ENCODE measurements around the gene TRIM49C. TPM values are rescaled to one million over a fixed set of nuclear protein-coding genes. Genes with fewer than 3 reads are reported as not detected.
"Not testable (repeated sequence)": the region's sequence is repeated elsewhere in the genome, so short reads cannot be mapped to it uniquely, and the experiment has no call there.

Gene TRIM49C, protein sequence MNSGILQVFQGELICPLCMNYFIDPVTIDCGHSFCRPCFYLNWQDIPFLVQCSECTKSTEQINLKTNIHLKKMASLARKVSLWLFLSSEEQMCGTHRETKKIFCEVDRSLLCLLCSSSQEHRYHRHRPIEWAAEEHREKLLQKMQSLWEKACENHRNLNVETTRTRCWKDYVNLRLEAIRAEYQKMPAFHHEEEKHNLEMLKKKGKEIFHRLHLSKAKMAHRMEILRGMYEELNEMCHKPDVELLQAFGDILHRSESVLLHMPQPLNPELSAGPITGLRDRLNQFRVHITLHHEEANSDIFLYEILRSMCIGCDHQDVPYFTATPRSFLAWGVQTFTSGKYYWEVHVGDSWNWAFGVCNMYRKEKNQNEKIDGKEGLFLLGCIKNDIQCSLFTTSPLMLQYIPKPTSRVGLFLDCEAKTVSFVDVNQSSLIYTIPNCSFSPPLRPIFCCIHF
- not detected for total RNA-seq
- not detected for polyA plus RNA-seq
- long read RNA-seq, donor 1, result 0 reads
- long read RNA-seq, donor 2, result 0 reads

DNA sequence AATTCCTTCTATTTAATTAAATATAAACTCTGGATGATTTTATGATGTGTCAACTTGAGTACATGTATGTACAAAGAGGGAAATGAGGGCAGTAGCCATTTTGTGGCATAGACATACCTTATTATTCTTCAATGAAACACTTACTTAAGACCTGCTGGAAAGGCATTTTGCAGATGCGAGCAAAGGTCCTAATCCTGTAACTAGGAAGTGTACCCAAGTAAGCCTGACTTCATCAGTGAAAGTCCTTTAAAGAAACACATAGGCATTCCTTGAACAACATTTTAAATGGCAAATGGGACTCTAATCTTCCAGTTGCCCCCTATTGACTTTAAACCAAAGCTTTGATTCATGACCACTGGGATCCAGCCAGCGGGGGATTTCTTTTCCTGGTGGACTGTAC lies at the start of gene TRIM49C:
Gene TRIM49C (plus strand): TSS at position 301 of the 400 bp plus-strand sequence. CDS start 4,106 bp downstream, outside the sequence.
- intact Hi-C loops (cut with DNase I), result not testable (repeated sequence)

DNA sequence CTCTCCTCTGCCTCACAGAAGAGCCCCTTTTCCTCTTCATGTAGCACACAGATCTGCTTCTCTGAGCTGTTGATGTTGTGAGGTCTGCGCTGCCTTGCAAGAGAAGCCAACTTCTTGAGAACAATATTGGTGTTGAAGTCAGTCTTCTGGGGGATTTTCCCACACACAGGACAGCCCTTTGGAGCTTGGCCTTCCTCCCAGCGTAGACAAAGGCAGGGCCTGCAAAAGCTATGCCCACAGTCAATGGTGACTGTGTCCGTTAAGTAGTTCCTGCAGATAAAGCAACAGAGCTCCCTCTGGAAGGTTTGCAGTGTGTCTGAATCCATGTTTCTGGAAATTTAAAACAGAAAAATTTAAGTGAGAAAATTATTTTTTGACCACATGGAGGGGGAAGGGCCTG lies 6.7 kb upstream of the TRIM49C start:
- H3K4me3 ChIP-seq; H3K36me3 ChIP-seq (ENCODE audit: insufficient read depth in 1 of 2, low read depth in 1 of 2); intact Hi-C loops (cut with DNase I); ATAC-seq; H3K27ac ChIP-seq; DNase-seq; H3K9me3 ChIP-seq; H3K27me3 ChIP-seq (ENCODE audit: insufficient read depth in 3 of 3, low read length in 2 of 3); H3K4me1 ChIP-seq: not testable (repeated sequence)
- WGBS, 3 donors, result 70 to 88% (median 82%) methylated on average over 2 of the region's 3 CpGs

More for the DNA sequence above, at the start of gene TRIM49C:
- H3K4me1 ChIP-seq; H3K9me3 ChIP-seq; H3K4me3 ChIP-seq; H3K27me3 ChIP-seq (ENCODE audit: insufficient read depth in 3 of 3, low read length in 2 of 3); H3K36me3 ChIP-seq (ENCODE audit: insufficient read depth in 1 of 2, low read depth in 1 of 2); ATAC-seq; H3K27ac ChIP-seq; DNase-seq: not testable (repeated sequence)
- 80 to 100% (median 81%) methylated on average over 1 of the region's 2 CpGs for WGBS, 3 donors

DNA sequence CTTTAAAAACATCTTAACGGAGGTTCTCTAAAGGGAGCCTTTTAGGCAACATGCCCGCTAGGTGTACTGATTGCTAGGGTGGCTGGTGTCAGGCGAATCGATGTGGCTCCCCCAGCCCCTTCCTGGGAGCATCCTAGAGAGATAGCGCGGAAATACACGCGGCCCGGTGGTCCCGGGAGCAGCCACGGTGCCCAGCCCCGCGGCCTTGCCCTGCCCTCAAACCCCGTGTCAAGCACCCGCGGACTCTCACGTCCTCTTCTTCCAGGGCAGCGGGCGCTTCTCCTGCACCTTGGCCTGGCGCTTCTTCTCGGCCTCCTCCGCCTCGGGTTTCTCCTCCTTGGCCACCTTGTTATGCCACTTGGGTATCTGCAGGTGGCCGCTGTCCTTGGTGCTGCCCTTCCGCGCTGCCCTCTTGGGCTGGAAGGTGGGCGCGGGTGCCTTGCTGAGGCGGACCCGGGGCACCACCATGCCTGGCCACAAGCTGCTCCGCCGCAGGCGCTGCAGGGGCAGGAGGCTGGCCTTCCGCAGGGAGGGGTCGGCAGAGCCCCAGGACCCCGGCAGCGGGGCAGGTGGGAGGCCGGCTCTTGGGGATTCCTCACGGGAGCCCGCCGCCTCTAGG lies 20.8 kb downstream of the TRIM49C start:
- H3K4me3 ChIP-seq; DNase-seq; H3K36me3 ChIP-seq (ENCODE audit: insufficient read depth in 1 of 2, low read depth in 1 of 2); ATAC-seq; intact Hi-C loops (cut with DNase I); H3K9me3 ChIP-seq; H3K4me1 ChIP-seq; H3K27me3 ChIP-seq (ENCODE audit: insufficient read depth in 3 of 3, low read length in 2 of 3); H3K27ac ChIP-seq: not testable (repeated sequence)
- 25 to 58% (median 55%) methylated on average over 10 to 15 of the region's 41 CpGs for WGBS, 3 donors

DNA sequence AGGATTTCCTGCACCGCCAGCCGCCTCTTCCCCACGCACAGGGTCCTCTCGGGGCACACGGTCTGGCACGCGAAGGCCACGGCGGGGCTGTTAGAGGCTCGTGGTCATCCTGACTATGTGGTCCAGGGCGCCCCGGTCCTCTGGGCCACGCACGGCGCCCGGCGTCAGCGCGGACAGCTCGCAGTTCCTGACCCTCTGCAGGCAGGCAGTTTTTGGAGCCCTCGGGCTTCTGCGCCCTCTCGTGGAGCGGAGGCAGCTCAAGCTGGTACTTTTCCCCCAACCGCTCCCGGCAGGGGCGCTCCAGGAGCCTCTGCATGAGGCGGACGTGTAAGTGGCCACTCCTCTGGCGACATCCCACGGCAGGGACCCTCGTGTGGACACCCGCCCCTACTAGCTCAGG lies 21.4 kb downstream of the TRIM49C start:
- intact Hi-C loops (cut with DNase I); H3K4me3 ChIP-seq; H3K36me3 ChIP-seq (ENCODE audit: insufficient read depth in 1 of 2, low read depth in 1 of 2); H3K27me3 ChIP-seq (ENCODE audit: insufficient read depth in 3 of 3, low read length in 2 of 3); ATAC-seq; H3K4me1 ChIP-seq; DNase-seq; H3K9me3 ChIP-seq; H3K27ac ChIP-seq: not testable (repeated sequence)
- WGBS, 3 donors, result 2 to 4% methylated on average over 11 to 14 of the region's 33 CpGs; no CpG with 5 or more reads in 1 of the 3 donors

DNA sequence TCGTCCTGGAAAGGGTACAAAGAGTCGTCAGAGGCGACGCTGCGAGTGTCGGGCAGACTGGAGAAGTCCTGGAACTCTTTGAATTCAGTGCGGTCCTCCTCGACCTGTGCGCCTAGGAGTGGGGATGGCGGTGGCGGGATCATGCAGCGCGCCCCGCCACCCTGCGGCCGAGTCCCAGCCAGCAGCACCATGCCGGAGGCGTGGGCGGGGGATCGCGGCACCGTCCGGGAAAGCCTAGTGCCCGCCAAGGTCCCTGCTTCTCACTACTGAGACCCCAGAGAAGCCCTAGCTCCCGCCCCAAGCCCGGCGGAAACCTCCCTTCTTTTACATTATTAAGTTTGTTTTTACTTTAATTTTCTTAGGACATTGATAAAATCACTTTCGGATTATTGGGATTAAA lies 22.6 kb downstream of the TRIM49C start:
- H3K4me3 ChIP-seq; H3K4me1 ChIP-seq; DNase-seq; H3K36me3 ChIP-seq (ENCODE audit: insufficient read depth in 1 of 2, low read depth in 1 of 2); H3K9me3 ChIP-seq; H3K27ac ChIP-seq; intact Hi-C loops (cut with DNase I); H3K27me3 ChIP-seq (ENCODE audit: insufficient read depth in 3 of 3, low read length in 2 of 3); ATAC-seq: not testable (repeated sequence)
- WGBS, 3 donors, result 14 to 64% (median 38%) methylated on average over 2 to 13 of the region's 28 CpGs

DNA sequence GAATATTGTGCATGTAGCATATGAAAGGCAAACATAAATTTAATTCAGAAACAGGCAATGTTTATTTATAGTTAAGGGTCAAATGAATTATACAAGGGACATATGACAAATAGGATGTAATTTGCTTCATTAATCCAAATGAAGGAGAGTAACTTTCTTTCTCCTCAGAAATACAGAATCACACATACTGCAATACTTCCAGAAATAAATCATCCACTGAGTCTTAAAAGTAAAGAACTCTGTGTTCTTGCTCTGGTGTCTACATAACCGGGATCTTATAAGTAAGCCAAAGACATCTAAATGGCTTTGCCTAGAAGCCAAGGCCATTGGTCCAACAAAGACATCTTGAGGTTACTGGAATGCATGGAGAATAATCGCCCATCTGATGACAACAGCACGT lies 54.7 kb downstream of the TRIM49C start, which contains the start of gene UBTFL1:
Gene UBTFL1 (plus strand): TSS at position 301 of the 400 bp plus-strand sequence. CDS start 0 bp downstream, at position 301.
- H3K9me3 ChIP-seq; H3K36me3 ChIP-seq (ENCODE audit: insufficient read depth in 1 of 2, low read depth in 1 of 2); H3K27me3 ChIP-seq (ENCODE audit: insufficient read depth in 3 of 3, low read length in 2 of 3); DNase-seq; H3K27ac ChIP-seq; H3K4me3 ChIP-seq; ATAC-seq; H3K4me1 ChIP-seq; intact Hi-C loops (cut with DNase I): not testable (repeated sequence)
- WGBS, 3 donors, result 49 to 82% methylated on average over 2 to 3 of the region's 3 CpGs; no CpG with 5 or more reads in 1 of the 3 donors

DNA sequence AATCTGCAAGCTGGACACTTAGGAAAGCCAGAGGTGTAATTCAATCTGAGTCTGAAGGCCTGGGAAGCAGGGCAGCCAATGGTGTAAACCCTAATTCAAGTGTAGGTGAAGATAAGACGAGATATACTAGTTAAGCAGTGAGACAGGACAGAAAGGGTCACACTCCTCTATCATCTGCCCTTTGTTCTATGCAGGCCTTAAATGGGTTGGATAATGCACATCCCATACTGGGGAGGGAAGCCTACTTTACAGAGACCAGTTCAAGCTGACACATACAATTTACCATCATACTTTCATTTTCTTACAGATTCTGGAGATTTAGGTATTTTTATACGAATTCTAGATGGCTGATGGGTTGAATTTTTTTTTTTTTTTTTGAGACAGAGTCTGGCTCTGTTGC lies 57.8 kb downstream of the TRIM49C start:
- H3K4me3 ChIP-seq; H3K27me3 ChIP-seq (ENCODE audit: insufficient read depth in 3 of 3, low read length in 2 of 3); H3K9me3 ChIP-seq; H3K27ac ChIP-seq; DNase-seq; H3K36me3 ChIP-seq (ENCODE audit: insufficient read depth in 1 of 2, low read depth in 1 of 2); intact Hi-C loops (cut with DNase I); H3K4me1 ChIP-seq; ATAC-seq: not testable (repeated sequence)
- 24 to 60% (median 55%) methylated on average over 1 to 2 of the region's 2 CpGs for WGBS, 3 donors

Other genes with a start within 250 kb of the TRIM49C start
- not detected for gene TRIM49, start 222.5 kb upstream of the TRIM49C start, total RNA-seq
- not detected for gene TRIM49, start 222.5 kb upstream of the TRIM49C start, polyA plus RNA-seq
- not detected for gene TRIM64B, start 152.6 kb upstream of the TRIM49C start, total RNA-seq
- not detected for gene TRIM64B, start 152.6 kb upstream of the TRIM49C start, polyA plus RNA-seq
- not detected for gene TRIM49D1, start 108.9 kb upstream of the TRIM49C start, total RNA-seq
- gene TRIM49D1, start 108.9 kb upstream of the TRIM49C start, polyA plus RNA-seq, result not detected
- not detected for gene TRIM49D2, start 107.0 kb upstream of the TRIM49C start, total RNA-seq
- gene TRIM49D2, start 107.0 kb upstream of the TRIM49C start, polyA plus RNA-seq, result not detected
- gene TRIM64, start 65.1 kb upstream of the TRIM49C start, total RNA-seq, result not detected
- gene TRIM64, start 65.1 kb upstream of the TRIM49C start, polyA plus RNA-seq, result not detected
- not detected for gene UBTFL1, start 54.8 kb downstream of the TRIM49C start, total RNA-seq
- not detected for gene UBTFL1, start 54.8 kb downstream of the TRIM49C start, polyA plus RNA-seq
- 1 to 10 TPM in 1 of 4 donors, under 1 TPM in 3; 0.32 to 1.4 (median 0.61) TPM for gene NAALAD2, start 103.6 kb downstream of the TRIM49C start, total RNA-seq
- gene NAALAD2, start 103.6 kb downstream of the TRIM49C start, polyA plus RNA-seq, result under 1 TPM; 0.20 to 0.45 (median 0.39) TPM
- gene CHORDC1, start 191.9 kb downstream of the TRIM49C start, total RNA-seq, result 10 to 100 TPM; 31.8 to 42.4 (median 38.2) TPM
- 10 to 100 TPM; 25.9 to 40.4 (median 28.0) TPM for gene CHORDC1, start 191.9 kb downstream of the TRIM49C start, polyA plus RNA-seq